IPS-20b (cell line): ENCODE data around the gene CAST.

Experiments used
- H3K27ac ChIP-seq: one replicate; pipeline ENCODE4 v1.5.1; 2013; ENCODE audit warnings: low read length
- H3K27me3 ChIP-seq: 2 replicates; pipeline ENCODE4 v1.6.1; 2013; ENCODE audit warnings: mild to moderate bottlenecking, low read length, inconsistent platforms; ENCODE audit not compliant: insufficient read depth
- H3K36me3 ChIP-seq: 2 replicates; pipeline ENCODE4 v1.6.1; 2013; ENCODE audit warnings: low read depth, mild to moderate bottlenecking, inconsistent platforms, low read length, moderate library complexity; ENCODE audit not compliant: insufficient read depth
- H3K4me1 ChIP-seq: 2 replicates; pipeline ENCODE4 v1.6.1; 2013; ENCODE audit warnings: mild to moderate bottlenecking, control low read depth, inconsistent platforms, low read length, moderate library complexity; ENCODE audit not compliant: insufficient read depth
- H3K4me3 ChIP-seq: 2 replicates; pipeline ENCODE4 v1.5.1; 2013; ENCODE audit warnings: mild to moderate bottlenecking, low read length, inconsistent platforms
- H3K9ac ChIP-seq: 2 replicates; pipeline ENCODE4 v1.6.1; 2013; ENCODE audit warnings: low read depth, mild to moderate bottlenecking, inconsistent platforms, low read length, moderate library complexity
- H3K9me3 ChIP-seq: 2 replicates; pipeline ENCODE4 v1.6.1; 2013; ENCODE audit warnings: mild to moderate bottlenecking, low read depth, low read length, inconsistent platforms; ENCODE audit not compliant: insufficient read depth

CAST gene

DNA sequence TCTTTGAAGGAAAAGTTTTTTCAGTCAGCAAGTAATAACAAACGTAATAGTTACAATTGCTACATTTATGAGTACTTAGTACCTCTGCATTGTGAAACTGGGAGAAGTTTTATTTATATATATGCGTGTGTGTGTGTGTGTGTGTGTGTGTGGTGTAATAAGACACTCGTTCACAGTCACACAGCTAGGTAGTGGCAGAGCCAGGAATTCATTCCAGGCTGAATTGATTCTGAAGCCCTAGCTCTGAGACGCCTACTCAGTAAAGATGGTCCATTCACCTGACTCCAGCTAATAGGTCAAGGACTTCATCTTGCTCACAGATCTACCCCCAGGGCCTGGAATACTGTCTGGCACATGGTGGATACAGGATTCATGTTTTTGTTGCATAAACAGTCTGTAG is 13.6 kb upstream of the CAST start:
- H3K27me3 ChIP-seq = no peaks in the 10 kb centered on the region
- H3K36me3 ChIP-seq = no peaks in the 10 kb centered on the region
- no peak overlapping the region for H3K9ac ChIP-seq
- H3K4me1 ChIP-seq = peaks cover 9% of the 10 kb centered on the region; the same call in 1 of the 2 replicates
- H3K4me3 ChIP-seq = no peak overlapping the region
- H3K9me3 ChIP-seq = no peaks in the 10 kb centered on the region
- no peak overlapping the region for H3K27ac ChIP-seq

DNA sequence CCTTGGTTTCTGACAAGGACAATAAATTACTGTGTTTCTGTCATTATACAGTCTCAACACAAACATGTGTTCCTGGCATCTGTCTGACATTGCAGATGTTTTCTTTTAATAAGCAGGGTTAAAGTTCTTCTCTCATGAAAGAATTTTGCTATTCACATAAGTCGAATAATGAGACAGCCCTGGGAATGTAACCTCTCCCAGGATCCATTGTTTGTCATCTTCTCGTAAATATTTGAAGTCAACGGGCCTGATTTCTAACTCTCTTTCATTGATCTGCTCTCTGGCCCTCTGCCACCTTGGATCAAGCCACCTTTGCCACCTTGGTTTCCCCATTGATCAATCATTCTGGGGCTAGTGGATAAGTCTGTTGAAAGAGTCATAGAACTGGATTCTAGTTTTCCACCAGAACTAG is 12.9 kb upstream of the CAST start:
- Histone ChIP-seq H3K27ac (no peak overlapping the region), H3K9me3 (no peaks in the 10 kb centered on the region), H3K4me3 (no peak overlapping the region), H3K4me1 (peaks cover 9% of the 10 kb centered on the region; the same call in 1 of the 2 replicates), H3K9ac (no peak overlapping the region), H3K36me3 (no peaks in the 10 kb centered on the region), H3K27me3 (no peaks in the 10 kb centered on the region)

DNA sequence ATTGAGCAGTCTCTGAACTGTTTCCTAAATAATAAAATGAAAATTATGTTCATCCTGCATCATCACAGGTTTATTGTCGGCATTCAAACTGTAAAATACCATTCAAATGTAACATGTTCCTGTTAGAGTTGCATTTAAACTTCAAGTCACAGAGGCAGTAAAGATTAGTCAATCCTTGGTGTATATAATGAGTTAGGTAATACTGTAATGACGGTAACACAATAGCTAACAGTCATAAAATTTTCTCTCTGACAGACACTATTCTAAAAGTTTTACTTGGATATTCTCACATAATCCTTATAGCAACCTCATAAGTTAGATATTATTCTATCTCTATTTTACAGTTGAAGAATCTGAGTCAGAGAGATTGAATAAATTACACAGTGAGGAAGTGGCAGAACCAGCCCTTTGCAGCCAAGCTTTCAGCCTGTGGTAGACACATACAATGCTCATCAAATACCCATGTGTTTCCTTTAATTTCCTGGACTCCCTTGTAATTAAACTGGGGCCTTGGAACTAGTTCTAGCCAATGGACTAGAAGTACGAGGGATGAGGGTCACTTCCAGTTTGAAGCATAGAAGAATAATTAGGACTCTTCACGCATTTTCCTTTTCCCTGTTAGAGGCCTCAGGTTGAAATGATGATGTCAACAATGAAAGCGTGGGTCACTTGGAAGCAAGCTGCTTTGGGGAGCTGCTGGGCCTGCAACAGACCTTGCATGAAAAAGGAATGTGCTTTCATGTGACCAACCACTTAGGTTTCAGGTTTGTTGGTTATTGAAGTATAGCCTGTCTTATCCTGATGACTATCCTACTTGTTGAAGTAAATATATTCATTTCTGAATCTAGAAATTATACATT is 12.3 kb upstream of the CAST start:
- H3K27ac ChIP-seq = no peak overlapping the region

GRCh38 chr5:96651047-96651446 is 11.1 kb upstream of the CAST start:
- Histone ChIP-seq H3K4me1 (peaks cover 9% of the 10 kb centered on the region; the same call in 1 of the 2 replicates), H3K9ac (no peak overlapping the region), H3K27ac (no peak overlapping the region), H3K4me3 (no peak overlapping the region), H3K9me3 (no peaks in the 10 kb centered on the region), H3K36me3 (no peaks in the 10 kb centered on the region), H3K27me3 (no peaks in the 10 kb centered on the region)

More for the DNA sequence above, 12.3 kb upstream of the CAST start:
- Histone ChIP-seq H3K36me3 (no peaks in the 10 kb centered on the region), H3K27me3 (no peaks in the 10 kb centered on the region), H3K4me1 (peaks cover 9% of the 10 kb centered on the region; the same call in 1 of the 2 replicates), H3K9me3 (no peaks in the 10 kb centered on the region), H3K9ac (no peak overlapping the region), H3K4me3 (no peak overlapping the region)

- H3K27ac ChIP-seq = no peak overlapping the region
- H3K9me3 ChIP-seq = no peaks in the 10 kb centered on the region
- H3K4me1 ChIP-seq = peaks cover 9% of the 10 kb centered on the region; the same call in 1 of the 2 replicates
- peak overlapping the region; percentile 30; the same call in 1 of the 2 replicates for H3K4me3 ChIP-seq
- no peak overlapping the region for H3K9ac ChIP-seq
- no peaks in the 10 kb centered on the region for H3K36me3 ChIP-seq
- H3K27me3 ChIP-seq = no peaks in the 10 kb centered on the region
Observed at GRCh38 chr5:96651948-96652753, 10.0 kb upstream of the CAST start.

DNA sequence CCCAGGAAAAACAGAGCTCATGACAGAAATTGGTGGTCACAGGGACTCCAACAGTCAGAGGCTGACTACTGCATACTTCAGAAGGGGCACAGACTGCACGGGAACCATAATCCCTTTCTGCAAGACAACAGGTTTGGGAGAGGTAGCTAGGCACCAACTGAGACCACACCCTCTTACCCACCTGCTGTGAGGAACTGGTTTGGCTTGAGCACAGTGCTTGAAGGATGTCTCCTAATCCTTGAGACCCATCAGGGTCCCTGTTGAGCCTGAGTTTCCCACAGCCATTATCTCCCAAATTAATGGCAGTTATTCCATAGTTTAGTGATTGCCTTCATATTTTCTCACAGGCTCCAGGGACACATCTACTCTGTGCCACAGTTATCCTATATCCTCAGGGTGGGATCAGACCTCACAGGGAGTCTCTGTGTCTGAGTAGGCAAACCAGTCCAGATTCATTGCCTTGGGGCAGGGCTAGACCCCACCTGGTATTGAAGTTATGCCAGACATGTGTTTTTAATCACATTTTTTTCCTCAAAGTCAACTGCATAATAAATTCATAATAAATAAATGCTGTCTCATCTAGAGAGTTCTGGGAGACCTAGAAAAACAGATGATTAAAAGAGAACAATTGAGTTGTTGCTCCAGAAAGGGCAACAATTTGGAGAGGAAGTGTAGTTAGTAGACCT is 9.3 kb upstream of the CAST start:
- Histone ChIP-seq H3K4me1 (peaks cover 9% of the 10 kb centered on the region; the same call in 1 of the 2 replicates), H3K36me3 (no peaks in the 10 kb centered on the region), H3K9me3 (no peaks in the 10 kb centered on the region), H3K27me3 (no peaks in the 10 kb centered on the region), H3K27ac (no peak overlapping the region), H3K9ac (no peak overlapping the region), H3K4me3 (peak overlapping the region; percentile 30; the same call in 1 of the 2 replicates)

DNA sequence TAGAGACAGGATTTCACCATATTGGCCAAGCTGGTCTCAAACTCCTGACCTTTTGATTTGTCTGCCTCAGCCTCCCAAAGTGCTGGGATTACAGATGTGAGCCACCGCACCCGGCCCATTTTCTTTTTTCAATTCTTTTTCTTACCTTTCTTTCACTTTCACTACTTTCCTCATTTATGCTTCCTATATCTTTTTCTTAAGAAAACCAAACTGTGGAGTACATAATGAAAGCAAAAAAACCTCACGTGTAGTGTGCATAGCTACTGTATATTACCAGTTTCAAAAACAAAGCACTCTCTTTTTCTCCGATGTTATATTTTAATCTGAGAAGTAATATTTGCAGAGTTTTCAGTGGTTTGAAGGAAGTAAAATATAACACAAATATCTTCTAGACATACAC is 8.0 kb upstream of the CAST start:
- H3K4me1 ChIP-seq = peaks cover 9% of the 10 kb centered on the region; the same call in 1 of the 2 replicates
- H3K27me3 ChIP-seq = peaks cover 9% of the 10 kb centered on the region; the same call in 1 of the 2 replicates
- H3K27ac ChIP-seq = no peak overlapping the region
- H3K36me3 ChIP-seq = no peaks in the 10 kb centered on the region
- no peak overlapping the region for H3K4me3 ChIP-seq
- no peak overlapping the region for H3K9ac ChIP-seq
- H3K9me3 ChIP-seq = no peaks in the 10 kb centered on the region

DNA sequence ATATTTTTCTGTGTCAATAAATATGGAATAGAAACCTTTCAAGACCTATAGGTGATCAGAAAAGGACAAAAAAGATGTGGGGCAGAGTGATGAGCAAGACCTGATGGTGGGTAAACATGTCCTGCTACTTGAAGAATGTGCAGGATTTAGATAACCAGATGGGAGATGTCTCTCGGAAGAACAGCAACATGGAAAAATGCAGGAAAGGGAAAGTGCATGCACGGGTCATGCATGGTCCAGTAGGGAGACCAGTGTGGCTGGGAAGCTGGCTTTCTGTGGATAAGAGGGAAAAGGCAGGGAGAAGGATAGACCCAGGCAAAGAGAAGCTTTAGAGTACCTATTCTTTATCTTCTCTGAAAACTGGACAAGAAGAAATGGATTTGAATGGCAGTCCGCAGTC is 7.1 kb upstream of the CAST start:
- H3K9ac ChIP-seq = no peak overlapping the region
- H3K27ac ChIP-seq = no peak overlapping the region
- no peak overlapping the region for H3K4me3 ChIP-seq
- peaks cover 17% of the 10 kb centered on the region for H3K27me3 ChIP-seq
- H3K9me3 ChIP-seq = no peaks in the 10 kb centered on the region
- no peaks in the 10 kb centered on the region for H3K36me3 ChIP-seq
- H3K4me1 ChIP-seq = peaks cover 9% of the 10 kb centered on the region; the same call in 1 of the 2 replicates

GRCh38 chr5:96655506-96655905 is 6.7 kb upstream of the CAST start:
- Histone ChIP-seq H3K9me3 (no peaks in the 10 kb centered on the region), H3K27me3 (peaks cover 22% of the 10 kb centered on the region), H3K36me3 (no peaks in the 10 kb centered on the region), H3K9ac (no peak overlapping the region), H3K4me3 (no peak overlapping the region), H3K27ac (no peak overlapping the region), H3K4me1 (peaks cover 9% of the 10 kb centered on the region; the same call in 1 of the 2 replicates)

GRCh38 chr5:96657068-96657467 is 5.1 kb upstream of the CAST start:
- Histone ChIP-seq H3K27me3 (peaks cover 32% of the 10 kb centered on the region), H3K4me1 (peaks cover 14% of the 10 kb centered on the region; the same call in 1 of the 2 replicates), H3K9me3 (no peaks in the 10 kb centered on the region), H3K36me3 (no peaks in the 10 kb centered on the region), H3K4me3 (no peak overlapping the region), H3K27ac (no peak overlapping the region), H3K9ac (no peak overlapping the region)

DNA sequence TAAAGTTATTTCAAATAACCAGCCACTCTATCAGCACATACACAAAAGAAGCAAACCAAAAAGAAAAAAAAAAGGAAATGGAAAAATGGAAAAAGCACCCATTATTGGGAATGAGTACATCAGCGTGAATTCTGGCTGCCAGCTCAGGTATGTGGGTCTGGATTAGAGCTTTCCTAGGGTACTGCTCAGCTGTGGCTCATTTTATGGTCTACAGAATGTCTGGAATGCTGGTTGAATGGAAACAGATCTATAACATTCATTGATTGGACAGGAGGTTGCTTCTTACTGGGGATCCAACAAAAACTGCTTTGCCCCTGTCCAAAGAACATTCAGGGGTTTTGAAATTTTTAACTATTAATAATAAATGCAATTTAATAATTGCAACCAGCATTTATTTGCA is 3.9 kb upstream of the CAST start:
- Histone ChIP-seq H3K4me1 (peaks cover 5% of the 10 kb centered on the region; the same call in 1 of the 2 replicates), H3K4me3 (no peak overlapping the region), H3K27me3 (peaks cover 37% of the 10 kb centered on the region), H3K36me3 (no peaks in the 10 kb centered on the region), H3K9ac (no peak overlapping the region), H3K9me3 (no peaks in the 10 kb centered on the region), H3K27ac (no peak overlapping the region)
